MM.1S (cell line): ENCODE results near the gene ZBTB34.
"Not testable (repeated sequence)": the region's sequence is repeated elsewhere in the genome, so short reads cannot be mapped to it uniquely, and the experiment has no call there.

ENCODE experiments used
- DNase-seq: peaks from one replicate; pipeline ENCODE4 v3.0.0-alpha.2; 2015
- H2AFZ ChIP-seq: fragments of 300-600 bp; sonication (generic); 2 replicates; pipeline ENCODE4 v1.6.0; 2016; ENCODE audit warnings: antibody characterized with exemption, low read length
- H3F3A ChIP-seq: fragments of 300-600 bp; sonication (generic); 2 replicates; pipeline ENCODE4 v1.6.1; 2016; ENCODE audit warnings: mild to moderate bottlenecking, antibody characterized with exemption, low read length, moderate library complexity, mixed read lengths; ENCODE audit not compliant: insufficient read depth
- H3K27ac ChIP-seq: fragments of 300-600 bp; sonication (generic); 2 replicates; pipeline ENCODE4 v1.5.1; 2016; ENCODE audit warnings: mild to moderate bottlenecking, low read length
- H3K27me3 ChIP-seq: fragments of 300-600 bp; sonication (generic); replicated peaks from 2 replicates; pipeline ENCODE4 v1.6.0; 2016; ENCODE audit warnings: low read length; ENCODE audit not compliant: insufficient read depth
- H3K36me3 ChIP-seq: fragments of 300-600 bp; sonication (generic); replicated peaks from 2 replicates; pipeline ENCODE4 v1.6.1; 2016; ENCODE audit warnings: mild to moderate bottlenecking, low read length, mixed read lengths; ENCODE audit not compliant: insufficient read depth
- H3K4me1 ChIP-seq: fragments of 300-600 bp; sonication (generic); 2 replicates; pipeline ENCODE4 v1.6.1; 2016; ENCODE audit warnings: low read length, mixed read lengths
- H3K4me2 ChIP-seq: fragments of 300-600 bp; sonication (generic); 2 replicates; pipeline ENCODE4 v1.6.0; 2016; ENCODE audit warnings: low read depth, low read length
- H3K4me3 ChIP-seq: fragments of 300-600 bp; sonication (generic); 2 replicates; pipeline ENCODE4 v1.5.1; 2016; ENCODE audit warnings: low read length, mixed read lengths
- H3K79me2 ChIP-seq: fragments of 300-600 bp; sonication (generic); 2 replicates; pipeline ENCODE4 v1.6.1; 2016; ENCODE audit warnings: mixed run types, low read length, mixed read lengths
- H3K9ac ChIP-seq: fragments of 300-600 bp; sonication (generic); 2 replicates; pipeline ENCODE4 v1.6.1; 2016; ENCODE audit warnings: low read length, mixed read lengths
- H3K9me2 ChIP-seq: fragments of 300-600 bp; sonication (generic); replicated peaks from 2 replicates; pipeline ENCODE4 v1.6.1; 2016; ENCODE audit warnings: mild to moderate bottlenecking, low read length, mixed read lengths; ENCODE audit not compliant: insufficient read depth
- H3K9me3 ChIP-seq: fragments of 300-600 bp; sonication (generic); replicated peaks from 2 replicates; pipeline ENCODE4 v1.6.1; 2016; ENCODE audit warnings: mild to moderate bottlenecking, low read length, mixed read lengths; ENCODE audit not compliant: insufficient read depth
- H4K20me1 ChIP-seq: fragments of 300-600 bp; sonication (generic); 2 replicates; pipeline ENCODE4 v1.6.1; 2016; ENCODE audit warnings: mild to moderate bottlenecking, low read length, moderate library complexity, mixed read lengths; ENCODE audit not compliant: insufficient read depth
- EZH2 ChIP-seq: fragments of 300-600 bp; sonication (generic); optimal IDR thresholded peaks from 2 replicates; pipeline ENCODE3; 2017; ENCODE audit warnings: low read depth, mild to moderate bottlenecking, antibody characterized with exemption, low read length, mixed read lengths
- EZH2phosphoT487 ChIP-seq: fragments of 300-600 bp; sonication (generic); IDR thresholded peaks from 2 replicates; pipeline ENCODE4 v1.6.1; 2018; ENCODE audit warnings: antibody characterized with exemption, low read length
- TF ChIP-seq, protein P1 (sequence below): fragments of 300-600 bp; sonication (generic); IDR thresholded peaks from 2 replicates; pipeline ENCODE4 v1.5.1; 2016; ENCODE audit warnings: antibody characterized with exemption, low read length, mixed read lengths

Gene ZBTB34, protein sequence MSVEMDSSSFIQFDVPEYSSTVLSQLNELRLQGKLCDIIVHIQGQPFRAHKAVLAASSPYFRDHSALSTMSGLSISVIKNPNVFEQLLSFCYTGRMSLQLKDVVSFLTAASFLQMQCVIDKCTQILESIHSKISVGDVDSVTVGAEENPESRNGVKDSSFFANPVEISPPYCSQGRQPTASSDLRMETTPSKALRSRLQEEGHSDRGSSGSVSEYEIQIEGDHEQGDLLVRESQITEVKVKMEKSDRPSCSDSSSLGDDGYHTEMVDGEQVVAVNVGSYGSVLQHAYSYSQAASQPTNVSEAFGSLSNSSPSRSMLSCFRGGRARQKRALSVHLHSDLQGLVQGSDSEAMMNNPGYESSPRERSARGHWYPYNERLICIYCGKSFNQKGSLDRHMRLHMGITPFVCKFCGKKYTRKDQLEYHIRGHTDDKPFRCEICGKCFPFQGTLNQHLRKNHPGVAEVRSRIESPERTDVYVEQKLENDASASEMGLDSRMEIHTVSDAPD

GRCh38 chr9:126860077-126860756, at the start of gene ZBTB34:
Gene ZBTB34 (plus strand): TSS chr9:126860639. CDS start chr9:126879400, 18,761 bp downstream.
- Histone ChIP-seq H3K4me1 (peaks cover 14% of the 10 kb centered on the region), H3K4me2 (peak within 1 kb of the TSS; percentile 99), H3K4me3 (peak within 1 kb of the TSS; percentile 81), H3K36me3 (no peaks in the 10 kb centered on the region), H4K20me1 (no peaks in the 10 kb centered on the region), H3K9me3 (no peaks in the 10 kb centered on the region), H3F3A (no peaks in the 10 kb centered on the region; the same call in 1 of the 2 replicates), H2AFZ (peak within 1 kb of the TSS; percentile 98), H3K27ac (peak within 1 kb of the TSS; percentile 61; the same call in 1 of the 2 replicates), H3K27me3 (no peaks in the 10 kb centered on the region), H3K9me2 (no peaks in the 10 kb centered on the region), H3K9ac (peak within 1 kb of the TSS; percentile 82), H3K79me2 (peaks cover 29% of the 10 kb centered on the region)
- no peak for TF ChIP-seq EZH2phosphoT487
- no peak for TF ChIP-seq EZH2
- TF ChIP-seq, protein P1, sequence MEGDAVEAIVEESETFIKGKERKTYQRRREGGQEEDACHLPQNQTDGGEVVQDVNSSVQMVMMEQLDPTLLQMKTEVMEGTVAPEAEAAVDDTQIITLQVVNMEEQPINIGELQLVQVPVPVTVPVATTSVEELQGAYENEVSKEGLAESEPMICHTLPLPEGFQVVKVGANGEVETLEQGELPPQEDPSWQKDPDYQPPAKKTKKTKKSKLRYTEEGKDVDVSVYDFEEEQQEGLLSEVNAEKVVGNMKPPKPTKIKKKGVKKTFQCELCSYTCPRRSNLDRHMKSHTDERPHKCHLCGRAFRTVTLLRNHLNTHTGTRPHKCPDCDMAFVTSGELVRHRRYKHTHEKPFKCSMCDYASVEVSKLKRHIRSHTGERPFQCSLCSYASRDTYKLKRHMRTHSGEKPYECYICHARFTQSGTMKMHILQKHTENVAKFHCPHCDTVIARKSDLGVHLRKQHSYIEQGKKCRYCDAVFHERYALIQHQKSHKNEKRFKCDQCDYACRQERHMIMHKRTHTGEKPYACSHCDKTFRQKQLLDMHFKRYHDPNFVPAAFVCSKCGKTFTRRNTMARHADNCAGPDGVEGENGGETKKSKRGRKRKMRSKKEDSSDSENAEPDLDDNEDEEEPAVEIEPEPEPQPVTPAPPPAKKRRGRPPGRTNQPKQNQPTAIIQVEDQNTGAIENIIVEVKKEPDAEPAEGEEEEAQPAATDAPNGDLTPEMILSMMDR = peak; percentile 91
- DNase-seq = peak; percentile 62

DNA sequence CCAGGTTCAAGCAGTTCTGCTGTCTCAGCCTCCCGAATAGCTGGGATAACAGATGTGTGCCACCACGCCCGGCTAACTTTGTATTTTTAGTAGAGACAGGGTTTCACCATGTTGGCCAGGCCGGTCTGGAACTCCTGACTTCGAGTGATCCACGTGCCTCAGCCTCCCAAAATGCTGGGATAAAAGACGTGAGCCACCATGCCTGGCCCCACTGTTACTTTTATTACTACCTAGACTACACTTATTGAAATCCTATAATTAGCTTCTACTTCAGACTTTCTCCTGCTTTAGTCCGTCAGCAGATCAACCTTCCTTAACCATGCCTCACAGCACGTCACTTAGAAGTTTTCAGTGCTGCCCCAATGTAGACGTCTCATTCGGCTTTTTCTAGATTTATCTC, 47.4 kb upstream of the ZBTB34 start:
- H3K79me2 ChIP-seq = peaks cover 93% of the 10 kb centered on the region
- H3K9ac ChIP-seq = no peak overlapping the region
- no peak overlapping the region for H2AFZ ChIP-seq
- no peaks in the 10 kb centered on the region for H3K27me3 ChIP-seq
- no peak overlapping the region for H3K4me3 ChIP-seq
- no peak for TF ChIP-seq EZH2phosphoT487
- TF ChIP-seq, protein P1 = no peak
- TF ChIP-seq EZH2 = no peak
- H3K4me1 ChIP-seq = no peaks in the 10 kb centered on the region
- H3K4me2 ChIP-seq = no peak overlapping the region
- H4K20me1 ChIP-seq = no peaks in the 10 kb centered on the region
- no peak for DNase-seq
- H3F3A ChIP-seq = no peaks in the 10 kb centered on the region; the same call in 1 of the 2 replicates
- H3K9me2 ChIP-seq = no peaks in the 10 kb centered on the region
- H3K36me3 ChIP-seq = peaks cover 34% of the 10 kb centered on the region
- H3K27ac ChIP-seq = no peak overlapping the region
- no peaks in the 10 kb centered on the region for H3K9me3 ChIP-seq

- Histone ChIP-seq H3K9me2 (no peaks in the 10 kb centered on the region), H3F3A (no peaks in the 10 kb centered on the region; the same call in 1 of the 2 replicates), H3K36me3 (peaks cover 44% of the 10 kb centered on the region), H3K9ac (no peak overlapping the region), H3K27me3 (no peaks in the 10 kb centered on the region), H3K79me2 (peaks cover 92% of the 10 kb centered on the region), H3K4me3 (no peak overlapping the region), H2AFZ (no peak overlapping the region), H3K4me1 (no peaks in the 10 kb centered on the region), H4K20me1 (no peaks in the 10 kb centered on the region), H3K27ac (no peak overlapping the region), H3K4me2 (no peak overlapping the region), H3K9me3 (no peaks in the 10 kb centered on the region)
- no peak for DNase-seq
- no peak for TF ChIP-seq EZH2
- TF ChIP-seq EZH2phosphoT487 = no peak
- TF ChIP-seq, protein P1 = no peak
Measured at GRCh38 chr9:126814091-126814490, 46.3 kb upstream of the ZBTB34 start.

DNA sequence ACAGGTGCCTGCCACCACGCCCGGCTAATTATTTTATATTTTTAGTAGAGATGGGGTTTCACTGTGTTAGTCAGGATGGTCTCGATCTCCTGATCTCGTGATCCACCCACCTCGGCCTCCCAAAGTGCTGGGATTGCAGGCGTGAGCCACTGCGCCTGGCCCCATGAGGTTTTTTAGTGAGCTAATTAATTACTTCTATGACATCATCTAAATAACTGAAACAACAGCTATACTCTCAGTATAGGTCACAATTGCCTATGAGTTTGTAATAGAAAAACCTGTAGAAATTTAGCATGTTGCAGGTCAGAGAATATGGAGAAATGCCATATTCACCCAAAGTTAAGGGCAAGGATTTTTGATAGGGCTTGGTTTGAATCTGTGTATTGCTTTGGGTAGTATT, 42.8 kb upstream of the ZBTB34 start:
- H4K20me1 ChIP-seq, H3K9me3 ChIP-seq, H3K27ac ChIP-seq, DNase-seq, H3F3A ChIP-seq, H3K9me2 ChIP-seq, H3K27me3 ChIP-seq, H3K9ac ChIP-seq, H3K4me1 ChIP-seq, H3K4me2 ChIP-seq, H3K4me3 ChIP-seq, H2AFZ ChIP-seq: not testable (repeated sequence)
- H3K36me3 ChIP-seq = peaks cover 40% of the 10 kb centered on the region
- H3K79me2 ChIP-seq = peaks cover 89% of the 10 kb centered on the region
